K562 (cell line): ENCODE measurements around the gene NTRK2. TPM values are rescaled to one million over a fixed set of nuclear protein-coding genes. Genes with fewer than 3 reads are reported as not detected.

Source experiments
- ATAC-seq: fragments of 200-7000 bp; cut with Tn5 transposase; 3 replicates; pipeline ENCODE4 v1.9.1; 2020; ENCODE audit warnings: moderate library complexity
- BruUV-seq: library from RNA; stranded (reverse); fragments of 400-500 nt; replicated peaks from 2 replicates; lab custom pipeline; 2021; lab: Mats Ljungman, UMichigan
- CTCF ChIA-PET: fragments of 300-600 bp; formaldehyde crosslinking; extraction: SDS; loops from one replicate; lab custom pipeline; 2021; ENCODE audit warnings: low intra/inter-chr PET ratio; lab: Yijun Ruan, JAX
- POLR2A ChIA-PET: fragments of 300-600, 350-650 bp; sonication (Branson Sonifier 250); formaldehyde crosslinking; extraction: SDS; loops from one replicate; lab custom pipeline; 2021; ENCODE audit warnings: antibody characterized with exemption, inconsistent platforms; lab: Yijun Ruan, JAX
- DNase-seq, 4 experiments: peaks; one replicate each; pipeline versions ENCODE4 v3.0.0 to v3.0.0-alpha.2; 2011 to 2018; ENCODE audit warnings: low spot score in 3 of 4, mixed read lengths in 3 of 4; ENCODE audit errors: extremely low read depth in 1 of 4
- FAIRE-seq: peaks from 2 replicates; lab custom pipeline; 2011; peaks lifted over from hg19 to GRCh38; lab: Jason Lieb, UNC
- H2AFZ ChIP-seq: 2 replicates; pipeline ENCODE4 v1.6.0; 2011; ENCODE audit warnings: low read depth, low read length, control low read depth, inconsistent platforms
- H3K27ac ChIP-seq: fragments of 200-600 bp; 3 replicates; pipeline ENCODE4 v1.8.0; 2011; ENCODE audit warnings: low read depth, mild to moderate bottlenecking, control low read depth, inconsistent platforms, low read length, moderate library complexity, mixed read lengths; ENCODE audit errors: extremely low read depth
- H3K27me3 ChIP-seq, 2 experiments: fragments of 300-600 bp in 1 of 2; 2 replicates in 1 of 2; 3 replicates in 1 of 2; pipeline versions ENCODE4 v1.6.0 to v1.8.0; 2011; ENCODE audit warnings: inconsistent platforms in 2 of 2, low read length in 2 of 2, mild to moderate bottlenecking in 1 of 2, mixed read lengths in 1 of 2, moderate library complexity in 1 of 2; ENCODE audit not compliant: control insufficient read depth in 2 of 2, insufficient read depth in 2 of 2
- H3K36me3 ChIP-seq: fragments of 300-600 bp; 3 replicates; pipeline ENCODE4 v1.8.0; 2011; ENCODE audit warnings: mild to moderate bottlenecking, low read length, inconsistent platforms; ENCODE audit not compliant: control insufficient read depth, insufficient read depth
- H3K4me1 ChIP-seq, 2 experiments: fragments of 200-600 bp in 1 of 2; replicated peaks in 1 of 2; 2 replicates in 1 of 2; 3 replicates in 1 of 2; pipeline versions ENCODE4 v1.5.1 to v1.8.0; 2011; ENCODE audit warnings: inconsistent platforms in 2 of 2, low read length in 2 of 2, mild to moderate bottlenecking in 1 of 2, mixed read lengths in 1 of 2, moderate library complexity in 1 of 2; ENCODE audit not compliant: control insufficient read depth in 2 of 2, insufficient read depth in 2 of 2
- H3K4me2 ChIP-seq: 2 replicates; pipeline ENCODE4 v1.6.1; 2011; ENCODE audit warnings: low read length, control low read depth, inconsistent platforms, mixed read lengths; ENCODE audit not compliant: insufficient read depth
- H3K4me3 ChIP-seq: fragments of 200-600 bp; sonication (generic), shearing (Covaris generic); 2 replicates; pipeline ENCODE4 v1.5.1; 2016; ENCODE audit warnings: control low read depth, inconsistent platforms
- H3K79me2 ChIP-seq: fragments of 200-600 bp; 3 replicates; pipeline ENCODE4 v1.8.0; 2011; ENCODE audit warnings: low read length, inconsistent platforms; ENCODE audit not compliant: control insufficient read depth, insufficient read depth
- H3K9ac ChIP-seq, 2 experiments: 2 replicates each; pipeline versions ENCODE4 v1.6.0 to v1.6.1; 2011; ENCODE audit warnings: low read depth in 2 of 2, low read length in 2 of 2, control low read depth in 1 of 2, inconsistent platforms in 1 of 2, mild to moderate bottlenecking in 1 of 2, mixed read lengths in 1 of 2; ENCODE audit not compliant: insufficient read depth in 1 of 2
- H3K9me1 ChIP-seq: one replicate; pipeline ENCODE4 v1.6.0; 2011; ENCODE audit warnings: inconsistent platforms, mild to moderate bottlenecking, low read length, moderate library complexity; ENCODE audit not compliant: control insufficient read depth, insufficient read depth
- H3K9me3 ChIP-seq: replicated peaks from 2 replicates; pipeline ENCODE4 v1.5.1; 2011; ENCODE audit warnings: low read depth, low read length, inconsistent platforms; ENCODE audit not compliant: control insufficient read depth, insufficient read depth
- H4K20me1 ChIP-seq: replicated peaks from 2 replicates; pipeline ENCODE4 v1.6.1; 2011; ENCODE audit warnings: low read length, inconsistent platforms, mixed read lengths; ENCODE audit not compliant: control insufficient read depth, insufficient read depth
- ARID1B ChIP-seq: fragments of 450-650 bp; IDR thresholded peaks from 2 replicates; pipeline ENCODE4 v1.6.1; 2016; ENCODE audit warnings: antibody characterized with exemption, mild to moderate bottlenecking, inconsistent platforms
- DMBX1 ChIP-seq: fragments of 250-450 bp; sonication (Bioruptor Pico); IDR thresholded peaks from 2 replicates; pipeline ENCODE4 v1.8.0; 2022; ENCODE audit warnings: inconsistent platforms, mild to moderate bottlenecking, moderate library complexity, borderline replicate concordance
- HIVEP1 ChIP-seq: fragments of 250-450 bp; sonication (Bioruptor Pico); IDR thresholded peaks from 2 replicates; pipeline ENCODE4 v1.4.0; 2020; ENCODE audit warnings: mild to moderate bottlenecking
- KDM1A ChIP-seq, 2 experiments: fragments of 450-650 bp; IDR thresholded peaks; 2 replicates each; pipeline ENCODE4 v1.6.1; 2016; ENCODE audit warnings: mild to moderate bottlenecking in 2 of 2
- MCM2 ChIP-seq: fragments of 450-650 bp; IDR thresholded peaks from 2 replicates; pipeline ENCODE4 v1.6.1; 2017; ENCODE audit warnings: low read depth, mild to moderate bottlenecking
- MEF2A ChIP-seq: IDR thresholded peaks from 2 replicates; pipeline ENCODE4 v1.6.1; 2011; ENCODE audit warnings: low read depth, mild to moderate bottlenecking, low read length, moderate library complexity; ENCODE audit not compliant: control insufficient read depth
- TFAP4 ChIP-seq: sonication (generic); formaldehyde crosslinking; IDR thresholded peaks from 2 replicates; pipeline ENCODE4 v1.8.0; 2022; ENCODE audit warnings: missing genetic modification reagents, mild to moderate bottlenecking, moderate library complexity, borderline replicate concordance
- THAP7 ChIP-seq: fragments of 250-450 bp; sonication (Bioruptor Pico); IDR thresholded peaks from 2 replicates; pipeline ENCODE4 v1.5.0; 2021
- TRIM28 ChIP-seq: fragments of 450-650 bp; IDR thresholded peaks from 2 replicates; pipeline ENCODE4 v1.6.1; 2017
- ZNF436 ChIP-seq: fragments of 250-450, 450-650 bp; sonication (Bioruptor Pico); formaldehyde crosslinking; IDR thresholded peaks from 2 replicates; pipeline ENCODE4 v1.7.0; 2020; ENCODE audit warnings: mild to moderate bottlenecking
- in situ Hi-C: fragments of 300-500 bp; cut with MboI; formaldehyde crosslinking; loops from 4 replicates; pipeline ENCODE4 v1.15.0; 2018; ENCODE audit warnings: inconsistent platforms, mixed read lengths
- intact Hi-C: fragments of 100-400 bp; cut with micrococcal nuclease; formaldehyde crosslinking; loops from 2 replicates; pipeline ENCODE4 v1.14.2; 2022
- polyA plus RNA-seq, 8 experiments: library from polyadenylated mRNA; depleted of rRNA in 4 of 8; stranded (reverse) in 5 of 8; unstranded in 3 of 8; fragments of >200 nt; fragmentation: Nextera tagmentation in 2 of 8; fragmentation: Illumina TruSeq in 1 of 8; extraction: Ambion mirVana in 2 of 8; extraction: Trizol in 1 of 8; gene quantifications; 2 replicates each; pipeline versions ENCODE4 v1.2.1 to v1.2.3, GENCODE V29; 2011 to 2014; ENCODE audit warnings: inconsistent platforms in 1 of 8, missing spikeins in 1 of 8
- total RNA-seq, 7 experiments: library from RNA; depleted of rRNA in 6 of 7; stranded (reverse); fragments of >200 nt in 6 of 7; fragmentation: Illumina TruSeq in 2 of 7; extraction: Trizol in 2 of 7; gene quantifications; 2 replicates each; pipeline versions ENCODE4 v1.2.1 to v1.2.3, GENCODE V29; 2011 to 2021; ENCODE audit warnings: low replicate concordance in 1 of 7

Gene NTRK2
- total and polyA plus RNA-seq, 9 of the 15 experiments (the other 6 are each of a cell fraction or from before 2014, with no cell fraction given) = not detected

GRCh38 chr9:84935528-84936117 is 266.1 kb downstream of the NTRK2 start:
- in situ Hi-C loops = no loop called here
- POLR2A ChIA-PET = no interaction called here

More at GRCh38 chr9:84935528-84936117, 266.1 kb downstream of the NTRK2 start:
- no peak for DNase-seq
- no peaks in the 10 kb centered on the region for H3K9me3 ChIP-seq
- no peaks in the 10 kb centered on the region for H3K9me1 ChIP-seq
- no peak overlapping the region for H3K4me3 ChIP-seq
- no peaks in the 10 kb centered on the region for H3K36me3 ChIP-seq
- no peak overlapping the region for H3K4me2 ChIP-seq
- no peak overlapping the region for H3K27ac ChIP-seq
- no peaks in the 10 kb centered on the region for H3K27me3 ChIP-seq
- no peak for FAIRE-seq
- no peaks in the 10 kb centered on the region for H4K20me1 ChIP-seq
- no peak overlapping the region for H3K9ac ChIP-seq
- intact Hi-C loops = no loop called here
- CTCF ChIA-PET = no interaction called here
- no TSS peak for BruUV-seq
- ATAC-seq = no peak
- no peak overlapping the region for H2AFZ ChIP-seq
- TF ChIP-seq HIVEP1 (CRISPR knock-in tag) (no peak), THAP7 (CRISPR knock-in tag) (no peak), MCM2 (no peak), KDM1A (IDR thresholded peaks at IDR 0.05) (no peak), TFAP4 (no peak), ARID1B (no peak), DMBX1 (CRISPR knock-in tag) (no peak), MEF2A (no peak), TRIM28 (no peak), ZNF436 (CRISPR knock-in tag) (no peak)
- H3K79me2 ChIP-seq = no peaks in the 10 kb centered on the region
- H3K4me1 ChIP-seq = no peaks in the 10 kb centered on the region
